ENCODE data around the gene BMP7. TPM values are rescaled to one million over a fixed set of nuclear protein-coding genes. Genes with fewer than 3 reads are reported as not detected.

The BMP7 gene
- polyA plus RNA-seq, 1 donor = 3.4 TPM

- DNase-seq (ENCODE audit: low read depth) = no peak
Observed at GRCh38 chr20:57231951-57232428, 34.5 kb downstream of the BMP7 start.

DNA sequence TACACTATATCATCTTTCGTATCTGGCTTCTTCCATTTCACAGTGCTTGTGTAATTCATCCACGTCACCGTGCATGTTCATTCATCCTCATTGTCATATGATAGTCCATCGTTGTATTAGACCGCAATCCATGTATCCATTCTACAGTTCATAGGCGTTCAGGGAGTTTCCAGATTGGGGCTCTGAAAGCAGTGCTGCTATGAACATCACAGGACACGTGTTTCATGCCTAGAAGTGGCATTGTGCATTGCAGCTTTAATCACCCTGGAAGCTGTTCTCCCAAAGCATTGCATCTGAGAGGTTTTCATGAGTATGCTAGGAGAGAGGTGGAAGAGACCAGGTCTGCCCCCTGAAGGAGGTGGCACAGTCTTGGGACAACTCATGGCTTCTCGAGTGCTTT, 35.3 kb downstream of the BMP7 start:
- DNase-seq (ENCODE audit: low read depth) = no peak

GRCh38 chr20:57230247-57230646, 36.2 kb downstream of the BMP7 start:
- DNase-seq (ENCODE audit: low read depth) = no peak

- DNase-seq (ENCODE audit: low read depth) = no peak
Observed at GRCh38 chr20:57229490-57229889, 37.0 kb downstream of the BMP7 start.

DNA sequence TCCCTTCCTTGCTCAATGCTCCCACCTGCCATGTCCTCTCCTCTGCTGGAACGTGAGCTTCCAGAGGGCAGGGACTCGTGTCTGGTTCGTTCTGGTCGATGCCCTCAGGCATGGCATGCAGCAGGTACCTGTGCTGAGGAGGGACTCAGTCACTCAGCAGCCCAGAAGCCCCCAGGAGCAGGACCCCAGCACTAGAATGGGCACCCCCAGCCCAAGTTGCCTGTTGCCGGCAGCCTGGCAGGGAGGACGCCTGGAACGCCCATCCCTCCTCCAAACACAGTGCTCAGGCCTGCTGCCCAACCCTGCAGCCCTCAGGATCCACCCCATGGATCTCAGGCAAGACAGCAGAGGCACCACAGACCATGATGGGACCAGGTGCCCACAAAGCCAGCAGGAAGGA, 40.6 kb downstream of the BMP7 start:
- no peak for DNase-seq (ENCODE audit: low read depth)

DNA sequence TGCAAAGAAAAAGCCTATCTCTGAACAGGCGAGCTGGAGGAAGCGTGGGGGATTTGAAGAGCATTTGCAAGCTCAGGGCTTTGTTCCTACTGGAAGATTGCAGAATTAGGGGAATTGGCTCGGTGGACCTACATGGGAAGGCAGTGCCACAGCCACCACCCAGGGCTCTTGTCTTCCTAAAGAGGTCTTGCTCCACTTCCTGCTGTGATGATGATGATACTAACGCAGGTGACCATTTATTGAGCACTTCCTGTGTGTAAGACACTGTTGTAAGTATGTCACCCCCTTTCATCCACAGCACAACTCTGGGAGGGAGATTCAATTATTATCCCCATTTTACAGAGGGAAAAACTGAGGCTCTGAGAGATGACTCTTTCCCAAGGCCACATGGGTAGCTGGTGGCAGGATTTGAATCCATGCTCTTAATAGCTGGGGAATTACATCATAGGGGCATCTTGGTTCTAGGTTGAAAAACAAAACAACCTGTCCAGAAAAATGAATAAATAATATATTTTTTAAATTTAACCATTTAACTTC, 41.2 kb downstream of the BMP7 start:
- no peak for DNase-seq (ENCODE audit: low read depth)

DNA sequence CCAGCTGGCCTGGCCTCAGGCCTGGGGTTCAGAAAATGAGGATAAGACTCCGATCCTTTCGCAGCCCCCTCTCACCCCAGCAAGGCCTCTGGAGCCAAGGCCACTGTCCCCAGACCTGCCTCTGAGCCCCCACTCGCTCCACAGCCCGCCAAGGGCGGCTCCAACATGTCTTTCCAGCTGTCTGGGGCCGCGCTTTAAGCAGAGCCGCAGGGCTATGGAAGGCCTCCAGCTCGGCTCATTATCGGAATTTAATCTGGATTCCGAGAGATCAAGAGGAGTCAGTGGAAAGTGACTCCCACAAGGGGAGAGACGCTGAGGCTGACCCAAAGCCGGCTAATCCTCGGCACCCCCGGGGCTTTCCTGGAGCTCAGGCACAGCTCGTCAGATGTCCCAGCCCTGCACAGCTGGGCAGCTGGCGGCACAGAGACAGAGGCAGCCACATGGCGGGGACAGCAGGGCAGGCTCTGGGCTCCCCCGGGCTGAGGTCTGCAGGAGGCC, 41.8 kb downstream of the BMP7 start:
- DNase-seq (ENCODE audit: low read depth) = no peak

DNA sequence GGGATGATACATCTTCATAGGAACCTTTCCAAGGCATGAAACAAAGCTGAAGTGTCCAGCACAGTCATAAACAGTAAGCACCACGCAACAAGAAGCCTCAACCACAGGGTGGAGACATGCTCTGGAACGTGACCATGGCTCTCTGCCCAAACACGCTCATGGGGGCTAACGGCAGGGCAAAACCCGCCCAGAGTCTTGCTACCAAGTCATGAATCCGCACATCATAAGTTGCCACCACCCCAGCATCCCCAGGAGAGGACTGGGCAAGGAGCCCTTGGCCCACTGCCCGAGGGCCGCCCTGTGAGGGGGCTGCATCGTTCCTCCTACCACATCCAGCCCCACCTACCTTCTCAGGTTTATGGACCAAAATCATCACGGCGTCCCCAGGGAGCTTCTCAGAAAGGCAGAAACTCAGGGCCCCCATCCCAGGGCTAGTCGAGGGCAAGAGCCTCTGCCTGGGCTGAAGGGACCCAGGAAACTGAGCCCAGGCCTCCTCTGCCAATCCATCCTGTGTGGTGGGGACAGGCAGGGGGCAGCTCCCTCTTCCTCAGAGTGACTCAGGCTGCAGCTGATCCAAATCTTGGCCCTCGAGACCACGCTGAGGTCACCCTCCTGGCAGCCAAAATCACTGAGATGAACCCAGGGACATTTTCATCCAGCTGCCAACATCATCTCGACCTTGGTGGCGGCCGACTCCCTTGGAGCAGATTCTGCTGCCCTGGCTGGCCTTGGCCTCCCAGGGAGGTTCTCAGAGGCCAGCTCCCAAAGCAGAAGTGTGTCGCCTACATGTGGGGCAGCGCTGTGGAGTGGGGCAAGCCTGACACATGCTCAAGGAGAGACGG, 42.6 kb downstream of the BMP7 start:
- DNase-seq (ENCODE audit: low read depth) = no peak

GRCh38 chr20:57222631-57222950, 43.9 kb downstream of the BMP7 start:
- DNase-seq (ENCODE audit: low read depth) = no peak

DNA sequence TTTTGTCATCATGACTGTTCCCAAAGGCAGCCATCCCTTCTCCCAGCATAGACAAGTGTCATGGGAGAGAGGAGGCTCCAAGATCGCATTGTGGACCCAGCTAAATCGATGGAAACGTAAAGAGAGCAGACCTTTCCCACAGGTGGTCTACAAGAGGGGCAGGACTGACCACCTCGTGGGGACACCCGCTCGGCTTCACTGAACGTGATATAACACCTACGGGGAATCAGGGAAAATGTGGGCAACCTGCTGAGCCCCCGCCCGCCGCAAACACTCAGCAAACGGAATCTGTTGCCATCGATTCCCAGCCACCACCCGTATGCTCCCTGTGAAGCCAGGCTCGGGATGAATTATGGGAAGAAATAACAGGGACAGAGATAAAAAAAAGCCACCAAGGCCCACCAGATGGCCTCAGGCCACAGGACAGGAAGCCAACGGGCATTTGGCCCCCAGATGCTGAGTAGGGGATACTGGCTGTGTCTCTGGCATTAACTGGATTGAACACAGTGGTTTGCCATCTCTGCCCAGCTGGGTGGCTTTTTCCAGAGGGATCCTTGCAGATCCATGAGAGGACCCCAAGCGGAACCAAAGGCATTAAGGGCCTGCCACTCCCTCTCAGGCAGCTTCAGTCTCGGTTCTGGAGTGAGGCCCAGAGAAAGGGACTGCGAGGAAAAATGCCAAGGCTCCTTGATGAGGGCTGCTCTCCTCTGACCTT, 44.4 kb downstream of the BMP7 start:
- no peak for DNase-seq (ENCODE audit: low read depth)

GRCh38 chr20:57220337-57221145, 45.9 kb downstream of the BMP7 start:
- no peak for DNase-seq (ENCODE audit: low read depth)

DNA sequence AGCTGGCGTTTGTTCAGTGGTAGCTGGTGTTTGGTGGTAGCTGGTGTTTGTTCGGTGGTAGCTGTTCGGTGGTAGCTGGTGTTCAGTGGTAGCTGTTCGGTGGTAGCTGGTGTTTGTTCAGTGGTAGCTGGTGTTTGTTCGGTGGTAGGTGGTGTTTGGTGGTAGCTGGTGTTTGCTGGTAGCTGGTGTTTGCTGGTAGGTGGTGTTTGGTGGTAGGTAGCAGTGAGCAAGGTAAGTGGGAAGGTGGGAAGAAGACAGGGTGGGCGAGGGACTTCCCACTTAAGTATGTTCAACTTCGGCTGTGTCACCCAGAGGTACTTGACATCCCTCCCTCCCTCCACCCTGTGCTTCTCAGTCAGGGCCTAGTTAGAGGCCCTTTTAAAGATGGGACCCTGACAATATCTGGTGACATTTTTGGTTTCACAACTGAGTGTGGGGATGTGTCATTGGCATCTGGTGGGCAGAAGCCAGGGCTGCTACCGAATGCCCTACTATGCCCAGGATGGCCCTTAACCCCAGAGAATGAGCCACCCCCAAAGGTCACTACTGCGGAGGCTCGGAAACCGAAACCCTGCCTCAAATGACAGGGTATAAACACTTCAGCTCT, 47.3 kb downstream of the BMP7 start:
- no peak for DNase-seq (ENCODE audit: low read depth)

- no peak for DNase-seq (ENCODE audit: low read depth)
Observed at GRCh38 chr20:57218489-57218888, 48.0 kb downstream of the BMP7 start.

GRCh38 chr20:57217802-57218201, 48.6 kb downstream of the BMP7 start:
- no peak for DNase-seq (ENCODE audit: low read depth)

DNA sequence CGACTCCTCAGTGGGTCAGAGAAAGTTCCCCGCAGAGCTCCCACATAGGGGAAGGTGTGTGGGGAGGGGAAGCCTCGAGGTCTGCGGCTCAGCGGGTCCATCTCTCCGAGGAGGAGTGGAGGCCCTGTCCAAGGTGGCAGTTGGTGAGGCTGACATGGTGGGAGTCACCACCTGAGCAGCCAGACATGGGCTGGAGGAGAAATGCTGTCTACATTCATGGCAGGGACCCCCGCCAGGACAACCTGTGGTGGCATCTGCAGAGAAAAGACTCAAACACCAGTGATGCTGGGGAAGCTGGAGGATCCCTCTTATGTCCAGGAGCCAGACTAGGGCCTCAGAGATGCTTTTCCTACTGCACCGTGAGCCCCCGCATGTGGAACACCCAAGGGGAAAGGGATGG, 49.8 kb downstream of the BMP7 start:
- DNase-seq (ENCODE audit: low read depth) = no peak

DNA sequence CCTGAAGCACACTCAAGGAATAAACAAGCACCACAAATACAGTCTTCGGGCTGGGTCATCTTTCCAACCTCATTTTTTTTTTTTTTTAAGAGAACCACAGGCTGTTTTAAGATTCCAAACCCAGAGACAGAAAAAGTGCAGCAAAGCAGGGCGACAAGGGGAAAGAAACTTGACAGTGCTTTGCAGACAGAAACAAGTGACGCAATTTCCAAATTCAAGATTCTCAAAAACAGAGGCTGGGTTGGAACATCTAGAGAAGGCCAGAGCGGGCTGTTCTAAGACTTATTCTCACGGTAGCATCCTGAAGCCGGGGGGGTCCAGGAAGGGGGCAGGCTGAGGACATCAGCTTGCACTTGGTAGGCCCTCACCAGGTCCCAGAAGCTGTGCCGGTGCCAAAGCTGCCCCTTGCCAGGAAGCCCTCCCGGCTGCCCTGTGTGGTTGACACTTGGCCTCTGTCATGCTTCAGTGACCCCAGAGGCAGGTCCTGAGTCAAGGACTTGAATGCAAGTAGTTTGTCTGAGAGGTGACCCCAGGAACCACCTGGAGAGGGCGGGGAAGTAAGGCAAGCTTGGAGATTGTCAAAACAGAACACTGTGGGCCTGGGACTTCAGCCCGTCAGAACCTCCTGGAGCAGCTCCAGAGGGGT, 50.5 kb downstream of the BMP7 start:
- no peak for DNase-seq (ENCODE audit: low read depth)

DNA sequence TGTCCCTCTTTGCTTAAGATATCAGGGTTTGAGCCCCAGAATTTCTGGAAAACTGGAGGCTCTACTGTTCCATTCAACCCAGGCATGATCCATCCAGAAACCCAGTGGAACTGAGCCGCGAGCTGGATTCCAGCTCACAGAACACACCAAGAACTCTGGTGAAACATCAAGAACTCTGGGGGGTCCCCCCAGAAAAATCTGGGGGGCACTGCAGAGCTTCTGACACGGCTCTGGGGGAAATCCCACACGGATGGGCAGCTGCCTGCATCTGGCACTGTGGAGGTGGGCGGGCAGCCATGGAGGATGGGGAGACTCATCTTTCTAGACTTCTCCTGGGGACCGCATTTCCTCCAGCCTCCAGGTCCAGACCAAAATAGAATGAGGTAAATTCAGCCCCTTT, 51.0 kb downstream of the BMP7 start:
- no peak for DNase-seq (ENCODE audit: low read depth)

DNA sequence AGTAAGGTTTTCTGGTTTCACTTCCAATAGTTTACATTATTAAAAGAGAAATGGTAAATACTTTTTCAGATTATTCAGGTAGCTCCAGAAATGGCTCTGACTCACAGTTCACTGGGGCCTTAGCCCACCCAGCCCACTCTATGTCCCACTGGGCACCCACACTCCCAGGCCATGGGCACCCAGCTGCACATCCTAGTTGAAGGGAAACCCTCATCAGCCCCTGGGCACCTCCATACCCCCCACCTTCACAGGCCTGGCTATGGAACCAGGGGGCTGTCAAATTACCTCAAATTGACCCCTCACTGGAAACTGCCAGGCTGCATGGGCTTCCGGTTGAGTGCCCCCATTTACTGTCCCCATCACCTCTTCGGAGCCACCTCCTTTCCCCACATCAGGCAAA, 51.5 kb downstream of the BMP7 start:
- DNase-seq (ENCODE audit: low read depth) = no peak

- DNase-seq (ENCODE audit: low read depth) = no peak
Observed at GRCh38 chr20:57214427-57214826, 52.0 kb downstream of the BMP7 start.

- no peak for DNase-seq (ENCODE audit: low read depth)
Observed at GRCh38 chr20:57213924-57214323, 52.5 kb downstream of the BMP7 start.

DNA sequence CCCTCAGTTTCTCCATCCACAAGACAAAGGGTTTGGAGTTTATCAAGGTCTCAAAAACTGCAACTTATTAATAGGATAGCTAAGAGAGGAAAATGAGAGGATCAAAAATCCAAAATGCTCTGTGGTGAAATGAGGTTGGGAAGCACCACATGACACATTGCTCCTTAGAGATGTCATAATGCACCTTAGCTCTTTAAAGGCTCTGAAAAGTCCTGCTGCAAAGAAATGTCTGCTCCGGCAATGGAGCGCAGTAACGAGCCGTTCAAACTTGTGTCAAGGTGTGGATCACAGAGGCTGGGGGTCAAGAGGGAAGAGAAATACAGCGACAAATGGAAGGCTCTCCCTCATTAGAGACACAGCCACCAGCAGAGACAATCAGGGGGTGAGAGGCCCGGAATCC, 53.1 kb downstream of the BMP7 start:
- DNase-seq (ENCODE audit: low read depth) = no peak

Data from forelimb muscle (tissue), 1 donor.